ENCODE measurements around the gene SYNC. TPM values are rescaled to one million over a fixed set of nuclear protein-coding genes. Genes with fewer than 3 reads are reported as not detected.
A peak's percentile ranks its signal among the peaks of the same experiment; 100 is the strongest.

The SYNC gene
- total and polyA plus RNA-seq, 4 experiments from 2014 or later: not detected

- H3K9me3 Mint-ChIP-seq: no peaks in the 10 kb centered on the region
- ChIA-PET POLR2A (ENCODE audit: partially characterized antibody) (no interaction called here), CTCF (ENCODE audit: partially characterized antibody) (interaction anchor here (0.5 to 1.8 kb wide), 3 partner anchors 22 to 99 kb away, joined by 3 to 7 read pairs (median 3); no protein-coding TSS in a partner anchor)
- Histone ChIP-seq H3K27me3 (ENCODE audit: insufficient read depth, low read length) (no peaks in the 10 kb centered on the region), H3K36me3 (ENCODE audit: insufficient read depth, low read length) (no peaks in the 10 kb centered on the region), H3K4me1 (ENCODE audit: insufficient read depth, low read length) (peaks cover 5% of the 10 kb centered on the region), H3K27ac (ENCODE audit: low read depth, low read length) (no peak overlapping the region), H3K4me3 (ENCODE audit: low read length in 2 of 2) (no peak overlapping the region), H3K9me3 (ENCODE audit: control insufficient read depth in 1 of 2, low read length in 2 of 2) (no peaks in the 10 kb centered on the region)
- no peak overlapping the region for H3K27ac Mint-ChIP-seq
- peaks cover 0 to 2% of the 10 kb centered on the region in 2 donors for H3K27me3 Mint-ChIP-seq
- intact Hi-C loops (cut with micrococcal nuclease): no loop called here
- DNase-seq: no peak
- peaks cover 6 to 10% (median 8%) of the 10 kb centered on the region in 4 donors for H3K4me1 Mint-ChIP-seq
- H3K36me3 Mint-ChIP-seq: no peaks in the 10 kb centered on the region
- H3K4me3 Mint-ChIP-seq: no peak overlapping the region
These were observed 31.2 kb upstream of the SYNC start for GRCh38 chr1:32733582-32734321.

GRCh38 chr1:32729254-32730046, 26.9 kb upstream of the SYNC start:
- H3K4me1 Mint-ChIP-seq: peaks cover 9 to 15% (median 13%) of the 10 kb centered on the region in 4 donors
- no peaks in the 10 kb centered on the region for H3K36me3 ChIP-seq (ENCODE audit: insufficient read depth, low read length)
- H3K4me3 ChIP-seq (ENCODE audit: low read length in 2 of 2): no peak overlapping the region
- no peak overlapping the region for H3K27ac ChIP-seq (ENCODE audit: low read depth, low read length)
- H3K4me1 ChIP-seq (ENCODE audit: insufficient read depth, low read length): peaks cover 13% of the 10 kb centered on the region
- no peaks in the 10 kb centered on the region for H3K9me3 Mint-ChIP-seq
- peak overlapping the region in 1 of 7 donors; percentile 36 for H3K27ac Mint-ChIP-seq
- no peaks in the 10 kb centered on the region for H3K36me3 Mint-ChIP-seq
- no peak for DNase-seq
- H3K27me3 Mint-ChIP-seq: peaks cover 0 to 5% of the 10 kb centered on the region in 2 donors
- no peak overlapping the region for H3K4me3 Mint-ChIP-seq
- H3K9me3 ChIP-seq (ENCODE audit: control insufficient read depth in 1 of 2, low read length in 2 of 2): no peaks in the 10 kb centered on the region
- POLR2A ChIA-PET (ENCODE audit: partially characterized antibody): interaction anchor here (1.3 kb wide), 1 partner anchor 17 kb away, joined by 3 read pairs; no protein-coding TSS in a partner anchor
- H3K27me3 ChIP-seq (ENCODE audit: insufficient read depth, low read length): no peaks in the 10 kb centered on the region
- CTCF ChIA-PET (ENCODE audit: partially characterized antibody): interaction anchor here (0.5 to 2.5 kb wide), 3 partner anchors 17 to 32 kb away, joined by 3 to 25 read pairs (median 3); no protein-coding TSS in a partner anchor
- intact Hi-C loops (cut with micrococcal nuclease): no loop called here

GRCh38 chr1:32728413-32729077, 26.0 kb upstream of the SYNC start:
- Mint-ChIP-seq H3K27me3 (peaks cover 0 to 6% of the 10 kb centered on the region in 2 donors), H3K36me3 (no peaks in the 10 kb centered on the region), H3K9me3 (no peaks in the 10 kb centered on the region), H3K4me1 (peaks cover 9 to 15% (median 13%) of the 10 kb centered on the region in 4 donors), H3K27ac (no peak overlapping the region), H3K4me3 (no peak overlapping the region)
- Histone ChIP-seq H3K9me3 (ENCODE audit: control insufficient read depth in 1 of 2, low read length in 2 of 2) (no peaks in the 10 kb centered on the region), H3K27ac (ENCODE audit: low read depth, low read length) (no peak overlapping the region), H3K27me3 (ENCODE audit: insufficient read depth, low read length) (no peaks in the 10 kb centered on the region), H3K4me3 (ENCODE audit: low read length in 2 of 2) (no peak overlapping the region), H3K36me3 (ENCODE audit: insufficient read depth, low read length) (no peaks in the 10 kb centered on the region), H3K4me1 (ENCODE audit: insufficient read depth, low read length) (peaks cover 13% of the 10 kb centered on the region)
- POLR2A ChIA-PET (ENCODE audit: partially characterized antibody): interaction anchor here (1.3 kb wide), 1 partner anchor 16 kb away, joined by 3 read pairs; no protein-coding TSS in a partner anchor
- CTCF ChIA-PET (ENCODE audit: partially characterized antibody): interaction anchor here (2.5 kb wide), 1 partner anchor 16 kb away, joined by 25 read pairs; no protein-coding TSS in a partner anchor
- intact Hi-C loops (cut with micrococcal nuclease): no loop called here
- no peak for DNase-seq

- Histone ChIP-seq H3K27ac (ENCODE audit: low read depth, low read length) (no peak overlapping the region), H3K27me3 (ENCODE audit: insufficient read depth, low read length) (no peaks in the 10 kb centered on the region), H3K9me3 (ENCODE audit: control insufficient read depth in 1 of 2, low read length in 2 of 2) (no peaks in the 10 kb centered on the region), H3K36me3 (ENCODE audit: insufficient read depth, low read length) (no peaks in the 10 kb centered on the region), H3K4me3 (ENCODE audit: low read length in 2 of 2) (no peak overlapping the region), H3K4me1 (ENCODE audit: insufficient read depth, low read length) (peaks cover 13% of the 10 kb centered on the region)
- peak overlapping the region in 1 of 7 donors; percentile 1 for H3K27ac Mint-ChIP-seq
- no peak overlapping the region for H3K4me3 Mint-ChIP-seq
- POLR2A ChIA-PET (ENCODE audit: partially characterized antibody): no interaction called here
- H3K27me3 Mint-ChIP-seq: peaks cover 0 to 6% of the 10 kb centered on the region in 2 donors
- H3K4me1 Mint-ChIP-seq: peaks cover 9 to 15% (median 12%) of the 10 kb centered on the region in 4 donors
- no peak for DNase-seq
- H3K36me3 Mint-ChIP-seq: no peaks in the 10 kb centered on the region
- CTCF ChIA-PET (ENCODE audit: partially characterized antibody): interaction anchor here (2.5 kb wide), 1 partner anchor 15 kb away, joined by 25 read pairs; no protein-coding TSS in a partner anchor
- H3K9me3 Mint-ChIP-seq: no peaks in the 10 kb centered on the region
- intact Hi-C loops (cut with micrococcal nuclease): no loop called here
These were observed 25.3 kb upstream of the SYNC start for GRCh38 chr1:32727876-32728275.

- no peak overlapping the region for H3K27ac Mint-ChIP-seq
- no peaks in the 10 kb centered on the region for H3K9me3 ChIP-seq (ENCODE audit: control insufficient read depth in 1 of 2, low read length in 2 of 2)
- H3K27me3 ChIP-seq (ENCODE audit: insufficient read depth, low read length): no peaks in the 10 kb centered on the region
- H3K27ac ChIP-seq (ENCODE audit: low read depth, low read length): no peak overlapping the region
- H3K27me3 Mint-ChIP-seq: peaks cover 3 to 6% of the 10 kb centered on the region in 2 donors
- DNase-seq: no peak
- peaks cover 0 to 7% (median 6%) of the 10 kb centered on the region in 4 donors for H3K4me1 Mint-ChIP-seq
- no peaks in the 10 kb centered on the region for H3K9me3 Mint-ChIP-seq
- H3K4me1 ChIP-seq (ENCODE audit: insufficient read depth, low read length): peaks cover 8% of the 10 kb centered on the region
- CTCF ChIA-PET (ENCODE audit: partially characterized antibody): no interaction called here
- POLR2A ChIA-PET (ENCODE audit: partially characterized antibody): no interaction called here
- no peaks in the 10 kb centered on the region for H3K36me3 ChIP-seq (ENCODE audit: insufficient read depth, low read length)
- H3K4me3 ChIP-seq (ENCODE audit: low read length in 2 of 2): no peak overlapping the region
- no peak overlapping the region for H3K4me3 Mint-ChIP-seq
- intact Hi-C loops (cut with micrococcal nuclease): no loop called here
- no peaks in the 10 kb centered on the region for H3K36me3 Mint-ChIP-seq
These were observed 23.0 kb upstream of the SYNC start for GRCh38 chr1:32725615-32725982.

- CTCF ChIA-PET (ENCODE audit: partially characterized antibody): no interaction called here
- H3K4me3 Mint-ChIP-seq: no peak overlapping the region
- H3K27ac ChIP-seq (ENCODE audit: low read depth, low read length): no peak overlapping the region
These were observed 22.4 kb upstream of the SYNC start for GRCh38 chr1:32724678-32725614.

More at GRCh38 chr1:32724678-32725614, 22.4 kb upstream of the SYNC start:
- H3K36me3 ChIP-seq (ENCODE audit: insufficient read depth, low read length): no peaks in the 10 kb centered on the region
- no peaks in the 10 kb centered on the region for H3K9me3 Mint-ChIP-seq
- no peaks in the 10 kb centered on the region for H3K27me3 ChIP-seq (ENCODE audit: insufficient read depth, low read length)
- no peaks in the 10 kb centered on the region for H3K9me3 ChIP-seq (ENCODE audit: control insufficient read depth in 1 of 2, low read length in 2 of 2)
- H3K4me1 Mint-ChIP-seq: peaks cover 0 to 7% (median 6%) of the 10 kb centered on the region in 4 donors
- no peak for DNase-seq
- POLR2A ChIA-PET (ENCODE audit: partially characterized antibody): no interaction called here
- H3K4me1 ChIP-seq (ENCODE audit: insufficient read depth, low read length): peaks cover 8% of the 10 kb centered on the region
- H3K27ac Mint-ChIP-seq: peak overlapping the region in 3 of 7 donors; percentile 15 to 42 (median 39)
- H3K4me3 ChIP-seq (ENCODE audit: low read length in 2 of 2): no peak overlapping the region
- intact Hi-C loops (cut with micrococcal nuclease): no loop called here
- H3K36me3 Mint-ChIP-seq: no peaks in the 10 kb centered on the region
- H3K27me3 Mint-ChIP-seq: peaks cover 3 to 8% of the 10 kb centered on the region in 2 donors

Measured in CD4-positive, alpha-beta memory T cell (primary cell).